HUES48 (cell line): ENCODE data around the gene SGK1.

Experiments used
- H3K27ac ChIP-seq: one replicate; pipeline ENCODE4 v1.7.0; 2013; ENCODE audit warnings: low read depth, low read length, inconsistent platforms
- H3K27me3 ChIP-seq: 2 replicates; pipeline ENCODE4 v1.6.1; 2013; ENCODE audit warnings: mild to moderate bottlenecking, low read length; ENCODE audit not compliant: control insufficient read depth, insufficient read depth
- H3K36me3 ChIP-seq: 2 replicates; pipeline ENCODE4 v1.6.1; 2013; ENCODE audit warnings: low read length; ENCODE audit not compliant: control insufficient read depth, insufficient read depth
- H3K4me1 ChIP-seq: 2 replicates; pipeline ENCODE4 v1.6.1; 2013; ENCODE audit warnings: mild to moderate bottlenecking, low read length; ENCODE audit not compliant: control insufficient read depth, insufficient read depth
- H3K4me3 ChIP-seq: 2 replicates; pipeline ENCODE4 v1.5.1; 2013; ENCODE audit warnings: mild to moderate bottlenecking, low read depth, low read length
- H3K9ac ChIP-seq: 2 replicates; pipeline ENCODE4 v1.6.1; 2013; ENCODE audit warnings: mild to moderate bottlenecking, low read depth, low read length, moderate library complexity
- H3K9me3 ChIP-seq: 2 replicates; pipeline ENCODE4 v1.6.1; 2013; ENCODE audit warnings: low read length; ENCODE audit not compliant: control insufficient read depth, insufficient read depth

Gene SGK1

DNA sequence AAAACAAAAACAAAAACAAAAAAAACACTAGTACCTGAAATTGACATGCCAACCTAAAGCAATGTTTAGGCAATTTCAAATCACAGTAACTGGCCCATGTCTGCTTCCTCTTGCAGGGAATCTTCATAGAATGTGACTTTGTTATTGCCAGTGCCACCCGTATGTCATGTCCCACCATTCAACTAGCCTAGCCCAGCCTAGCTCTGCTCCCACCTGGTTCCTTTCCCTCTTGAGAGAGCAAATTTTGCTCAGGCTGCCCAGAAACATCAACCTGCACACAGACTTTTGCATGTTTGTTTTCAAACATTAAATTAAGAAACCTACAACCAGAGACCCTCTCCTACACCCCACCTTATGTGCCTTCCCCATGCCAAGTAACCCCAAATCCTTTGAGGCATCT is 140.7 kb downstream of the SGK1 start:
- Histone ChIP-seq H3K9me3 (no peaks in the 10 kb centered on the region), H3K27me3 (peaks cover 15% of the 10 kb centered on the region), H3K9ac (no peak overlapping the region), H3K36me3 (peaks cover 16% of the 10 kb centered on the region), H3K4me3 (no peak overlapping the region), H3K27ac (no peak overlapping the region), H3K4me1 (peaks cover 19% of the 10 kb centered on the region; the same call in 1 of the 2 replicates)

DNA sequence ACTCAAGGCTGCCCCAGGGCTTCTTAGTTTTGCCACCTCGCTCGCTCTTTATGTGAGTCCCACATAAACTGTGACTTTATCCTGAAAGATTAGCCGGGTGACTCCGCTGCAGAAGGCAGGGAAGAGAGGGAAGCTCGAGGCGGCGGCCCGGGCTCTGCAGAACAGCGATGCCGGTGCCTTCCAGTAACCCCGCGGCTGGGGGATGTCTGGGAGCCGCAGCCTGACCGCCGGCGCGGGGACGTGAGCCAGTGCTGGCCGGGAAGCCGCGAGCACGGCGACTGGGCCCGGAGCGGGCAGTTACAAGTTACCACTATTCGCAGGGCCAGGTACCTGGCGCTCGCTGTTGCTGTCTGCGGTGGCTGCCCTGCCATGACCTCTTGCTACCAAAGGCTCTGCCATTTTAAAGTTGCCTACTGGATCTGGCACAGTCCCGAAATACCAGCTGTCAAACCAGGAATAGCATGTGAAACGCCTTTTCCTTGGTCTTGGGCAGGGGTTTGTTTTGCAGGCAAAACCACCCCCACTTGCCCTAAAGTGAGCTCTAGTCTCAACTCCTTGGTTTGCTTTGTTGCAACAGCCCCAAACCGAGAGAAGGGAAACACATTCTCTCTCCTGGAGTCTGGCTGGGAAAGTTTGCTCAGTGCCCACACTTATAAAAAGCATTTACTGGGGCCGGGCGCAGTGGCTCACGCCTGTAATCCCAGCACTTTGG is 141.5 kb downstream of the SGK1 start:
- Histone ChIP-seq H3K27ac (no peak overlapping the region), H3K9me3 (no peaks in the 10 kb centered on the region), H3K27me3 (peaks cover 15% of the 10 kb centered on the region), H3K4me3 (peak overlapping the region; percentile 75), H3K9ac (no peak overlapping the region), H3K4me1 (peaks cover 22% of the 10 kb centered on the region; the same call in 1 of the 2 replicates), H3K36me3 (peaks cover 24% of the 10 kb centered on the region)

DNA sequence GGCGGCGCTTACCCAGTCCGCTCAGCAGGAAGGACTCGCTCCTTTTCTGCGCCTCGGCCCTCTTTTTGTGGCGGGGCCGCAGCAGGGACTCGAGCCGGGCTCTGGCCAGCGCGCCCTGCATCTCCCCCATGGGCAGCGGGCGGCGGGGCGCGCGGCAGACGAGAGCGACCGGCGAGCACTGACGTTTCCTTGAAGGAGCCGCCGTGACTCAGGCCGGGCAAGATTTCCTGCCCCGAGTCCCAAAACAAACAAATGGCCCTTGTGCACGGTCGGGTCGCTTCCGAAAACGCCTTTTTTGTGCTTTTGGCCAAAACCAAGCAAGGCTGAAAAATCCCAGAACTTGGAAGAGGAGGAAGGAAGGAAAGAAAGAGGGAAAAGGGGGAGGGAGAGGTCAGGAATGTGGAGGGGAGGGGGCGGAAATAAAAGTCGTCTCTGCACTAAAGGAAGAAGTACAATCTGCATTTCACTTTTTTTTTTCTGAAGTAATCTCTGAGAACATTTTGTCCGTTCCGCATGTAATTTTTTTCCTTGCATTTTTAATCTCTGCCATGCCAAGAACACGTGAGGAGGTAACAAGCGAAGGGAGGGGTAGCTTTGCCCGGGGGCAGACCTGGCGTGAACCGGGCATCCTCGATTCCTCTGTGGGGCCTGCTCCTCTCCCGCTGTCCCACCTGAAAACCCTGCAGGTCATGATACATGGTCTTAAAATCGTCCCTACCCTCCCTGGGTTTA is 142.2 kb downstream of the SGK1 start:
- peaks cover 15% of the 10 kb centered on the region for H3K27me3 ChIP-seq
- no peaks in the 10 kb centered on the region for H3K9me3 ChIP-seq
- H3K4me1 ChIP-seq: peaks cover 22% of the 10 kb centered on the region; the same call in 1 of the 2 replicates
- H3K27ac ChIP-seq: peak overlapping the region; percentile 73
- H3K4me3 ChIP-seq: peak overlapping the region; percentile 75
- peak overlapping the region; percentile 62 for H3K9ac ChIP-seq
- H3K36me3 ChIP-seq: peaks cover 32% of the 10 kb centered on the region

DNA sequence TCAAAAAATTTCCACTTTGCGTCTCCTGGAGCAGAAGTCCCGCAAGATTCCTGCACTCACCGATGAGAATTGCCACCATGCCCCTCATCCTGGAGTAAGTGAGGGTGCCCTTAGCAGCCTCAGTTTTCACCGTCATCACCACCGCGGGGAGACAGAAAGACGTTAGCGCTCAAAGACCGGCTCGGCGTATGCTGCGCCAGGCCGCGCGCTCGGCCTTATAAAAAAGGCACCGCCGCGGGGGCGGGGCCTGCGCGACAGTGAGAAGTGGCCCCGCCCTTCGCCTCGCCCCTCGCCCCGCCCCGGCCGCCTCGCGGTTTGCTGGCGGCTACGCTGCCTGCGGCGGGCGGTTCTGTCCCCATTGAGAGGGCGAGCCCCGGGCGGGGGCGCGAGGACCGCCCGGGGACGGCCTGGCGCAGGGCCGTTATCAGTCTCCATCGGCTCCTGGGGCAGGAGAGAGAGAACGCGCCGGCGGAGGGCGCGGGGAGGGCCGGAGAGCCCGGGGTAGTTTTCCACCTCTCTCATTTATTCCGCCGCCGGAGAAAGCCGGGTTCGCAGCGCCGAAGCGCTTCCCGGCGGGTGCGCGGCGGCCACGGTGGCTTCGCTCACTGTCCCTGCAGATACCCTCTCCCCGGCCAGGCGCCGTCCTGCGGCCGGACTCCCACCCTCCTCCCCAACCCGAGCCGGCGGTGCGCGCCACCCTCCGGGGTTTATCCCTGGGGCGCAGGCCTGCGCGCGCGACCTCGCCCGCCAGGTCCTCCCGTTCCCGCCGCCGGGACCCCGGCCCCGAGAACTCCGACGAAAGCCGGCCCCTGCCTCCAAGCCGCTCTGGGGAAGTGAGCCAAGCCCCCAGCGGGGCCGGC is 143.0 kb downstream of the SGK1 start:
- H3K9me3 ChIP-seq: no peaks in the 10 kb centered on the region
- H3K4me3 ChIP-seq: peak overlapping the region; percentile 75
- H3K36me3 ChIP-seq: peaks cover 40% of the 10 kb centered on the region
- H3K4me1 ChIP-seq: peaks cover 22% of the 10 kb centered on the region; the same call in 1 of the 2 replicates
- peaks cover 15% of the 10 kb centered on the region for H3K27me3 ChIP-seq
- peak overlapping the region; percentile 62 for H3K9ac ChIP-seq
- peak overlapping the region; percentile 73 for H3K27ac ChIP-seq

DNA sequence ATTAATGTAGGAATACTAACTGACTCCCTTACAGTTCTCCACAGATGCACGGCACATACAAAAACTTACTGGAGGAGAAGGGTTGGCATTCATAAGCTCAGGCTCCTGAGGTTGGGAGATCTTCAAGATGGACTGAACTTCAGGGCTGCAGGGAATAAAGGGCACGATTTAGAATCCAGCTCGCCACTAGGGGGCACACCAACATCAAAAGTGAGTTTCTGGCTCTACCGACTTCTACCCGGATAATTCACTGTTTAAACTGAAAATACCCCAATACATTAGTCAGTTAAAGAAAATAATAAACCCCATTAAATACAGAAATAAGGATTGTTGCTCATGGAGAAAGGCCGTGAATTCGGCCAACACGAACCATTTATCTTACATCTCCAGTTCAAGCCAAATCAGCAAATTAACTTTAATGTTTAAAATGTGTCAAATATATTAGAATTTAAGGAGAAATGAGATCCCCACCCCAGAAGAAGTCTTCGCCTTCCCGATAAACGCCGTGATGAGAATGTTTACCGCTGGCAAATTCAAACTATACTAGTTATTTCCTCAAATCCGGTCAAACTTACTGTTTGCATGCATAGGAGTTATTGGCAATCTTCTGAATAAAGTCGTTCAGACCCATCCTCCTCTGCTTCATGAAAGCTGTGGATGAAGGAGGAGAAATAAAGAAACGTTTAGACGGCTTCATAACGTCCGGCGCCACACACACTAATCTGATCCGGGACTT is 143.8 kb downstream of the SGK1 start:
- H3K9me3 ChIP-seq: no peaks in the 10 kb centered on the region
- peak overlapping the region; percentile 75 for H3K4me3 ChIP-seq
- peaks cover 15% of the 10 kb centered on the region for H3K27me3 ChIP-seq
- peaks cover 48% of the 10 kb centered on the region for H3K36me3 ChIP-seq
- peak overlapping the region; percentile 39 for H3K27ac ChIP-seq
- H3K9ac ChIP-seq: peak overlapping the region; percentile 55
- H3K4me1 ChIP-seq: peaks cover 22% of the 10 kb centered on the region; the same call in 1 of the 2 replicates

DNA sequence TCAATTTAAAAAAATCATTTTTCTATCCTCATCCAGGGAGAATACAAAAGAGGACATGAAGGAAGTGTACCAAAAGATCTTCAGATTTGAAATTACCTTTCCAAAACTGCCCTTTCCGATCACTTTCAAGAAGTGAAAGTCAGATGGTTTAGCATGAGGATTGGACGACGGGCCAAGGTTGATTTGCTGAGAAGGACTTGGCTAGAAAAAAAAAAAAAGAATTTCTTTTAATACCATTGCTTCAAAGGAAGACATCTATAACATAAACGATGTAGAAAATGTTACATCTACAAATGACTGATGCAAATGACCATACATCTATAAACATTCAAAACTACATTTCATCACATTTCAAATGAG is 144.6 kb downstream of the SGK1 start:
- Histone ChIP-seq H3K27me3 (peaks cover 15% of the 10 kb centered on the region), H3K9ac (no peak overlapping the region), H3K4me3 (peak overlapping the region; percentile 75), H3K9me3 (no peaks in the 10 kb centered on the region), H3K36me3 (peaks cover 55% of the 10 kb centered on the region), H3K27ac (no peak overlapping the region), H3K4me1 (peaks cover 22% of the 10 kb centered on the region; the same call in 1 of the 2 replicates)

DNA sequence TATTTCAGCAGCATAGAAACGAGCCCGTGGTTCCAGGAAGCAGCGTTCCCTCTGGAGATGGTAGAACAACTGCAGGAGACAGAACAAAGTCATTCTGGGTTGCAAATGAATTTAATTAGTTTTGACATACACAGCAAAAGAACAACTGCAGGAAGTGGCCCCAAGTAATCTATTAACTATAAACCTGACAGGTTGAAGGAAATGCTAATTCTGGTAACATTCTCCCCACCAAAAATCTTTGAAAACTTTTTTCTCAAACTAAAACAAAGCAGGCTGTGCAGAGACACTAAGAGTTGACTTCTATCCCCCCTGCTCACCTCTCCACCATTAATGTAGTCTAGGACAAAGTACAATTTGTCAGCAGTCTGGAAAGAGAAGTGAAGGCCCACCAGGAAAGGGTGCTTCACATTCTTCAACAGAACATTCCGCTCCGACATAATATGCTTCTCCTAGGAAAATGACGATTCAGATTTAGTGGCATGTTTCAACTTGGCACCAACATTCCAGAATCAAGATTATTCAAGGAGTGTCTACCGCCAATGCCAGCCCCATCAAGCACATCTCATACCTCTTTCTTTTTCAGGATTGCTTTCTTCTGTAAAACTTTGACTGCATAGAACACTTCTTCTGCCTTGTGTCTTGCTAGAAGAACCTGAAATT is 145.1 kb downstream of the SGK1 start:
- H3K27ac ChIP-seq: no peak overlapping the region
- H3K36me3 ChIP-seq: peaks cover 55% of the 10 kb centered on the region
- H3K4me3 ChIP-seq: peak overlapping the region; percentile 75; the same call in 1 of the 2 replicates
- no peak overlapping the region for H3K9ac ChIP-seq
- no peaks in the 10 kb centered on the region for H3K9me3 ChIP-seq
- H3K4me1 ChIP-seq: peaks cover 18% of the 10 kb centered on the region; the same call in 1 of the 2 replicates
- peaks cover 12% of the 10 kb centered on the region for H3K27me3 ChIP-seq

DNA sequence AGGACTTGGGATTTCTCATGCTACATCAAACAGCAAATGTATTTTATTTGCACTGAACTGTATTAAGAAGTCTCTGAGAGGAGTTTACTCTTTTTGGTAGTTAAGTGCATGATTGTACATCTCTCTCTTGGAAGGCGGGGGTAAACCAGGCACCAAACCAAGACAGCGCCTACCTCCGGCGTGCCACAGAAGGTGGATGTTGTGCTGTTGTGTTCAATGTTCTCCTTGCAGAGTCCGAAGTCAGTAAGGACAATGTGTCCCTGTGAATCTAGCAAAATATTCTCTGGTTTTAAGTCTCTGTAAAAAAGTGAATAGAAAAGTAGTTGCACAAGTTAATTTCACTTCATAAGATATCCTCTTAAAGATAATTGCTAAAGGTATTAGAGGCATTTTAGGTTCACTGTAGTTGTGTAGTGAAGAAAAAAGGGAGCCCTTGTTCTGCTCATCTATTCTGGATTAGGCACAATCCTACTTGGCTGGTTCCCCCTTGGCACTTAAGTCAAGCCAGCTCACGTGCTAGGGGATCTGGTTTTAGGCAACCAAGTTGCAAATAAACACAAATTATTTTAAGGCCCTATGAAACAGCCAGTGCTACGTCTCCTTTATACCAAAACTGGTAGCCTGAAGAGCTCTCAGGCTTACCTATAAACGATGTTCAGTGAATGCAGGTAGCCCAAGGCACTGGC is 145.7 kb downstream of the SGK1 start:
- H3K27ac ChIP-seq: no peak overlapping the region
- peaks cover 13% of the 10 kb centered on the region; the same call in 1 of the 2 replicates for H3K4me1 ChIP-seq
- peaks cover 55% of the 10 kb centered on the region for H3K36me3 ChIP-seq
- H3K9ac ChIP-seq: no peak overlapping the region
- no peak overlapping the region for H3K4me3 ChIP-seq
- no peaks in the 10 kb centered on the region for H3K9me3 ChIP-seq
- peaks cover 5% of the 10 kb centered on the region for H3K27me3 ChIP-seq

DNA sequence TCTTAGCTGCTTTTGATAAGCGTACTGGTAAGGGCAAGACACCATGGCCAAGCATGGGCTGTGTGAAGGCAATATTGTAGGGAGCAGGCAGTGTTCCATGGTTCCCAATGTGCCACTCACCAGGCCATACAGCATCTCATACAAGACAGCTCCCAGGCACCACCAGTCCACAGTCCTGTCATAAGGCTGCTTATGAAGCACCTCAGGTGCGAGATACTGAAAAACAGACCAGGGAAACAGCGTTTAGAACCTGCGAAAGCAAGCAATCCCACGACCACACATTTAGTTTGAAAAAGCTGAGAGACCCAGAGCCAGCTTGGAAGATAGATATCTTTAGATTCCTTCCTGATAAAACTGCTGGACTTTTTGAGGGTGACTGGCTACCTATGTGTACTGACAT is 146.4 kb downstream of the SGK1 start:
- peaks cover 55% of the 10 kb centered on the region for H3K36me3 ChIP-seq
- H3K9ac ChIP-seq: no peak overlapping the region
- peaks cover 1% of the 10 kb centered on the region; the same call in 1 of the 2 replicates for H3K27me3 ChIP-seq
- no peaks in the 10 kb centered on the region for H3K9me3 ChIP-seq
- no peak overlapping the region for H3K27ac ChIP-seq
- peaks cover 10% of the 10 kb centered on the region; the same call in 1 of the 2 replicates for H3K4me1 ChIP-seq
- no peak overlapping the region for H3K4me3 ChIP-seq
